ENCODE measurements around the gene MICAL2. TPM values are rescaled to one million over a fixed set of nuclear protein-coding genes. Genes with fewer than 3 reads are reported as not detected.
A peak's percentile ranks its signal among the peaks of the same experiment; 100 is the strongest.

MICAL2 gene
- total RNA-seq, 2 donors from 2014 or later, result 19.9 to 39.6 TPM

GRCh38 chr11:12111549-12112520 lies 1.4 kb downstream of the MICAL2 start:
- Mint-ChIP-seq H3K4me1 (ENCODE audit: low read depth in 2 of 2) (peaks cover 17 to 25% of the 10 kb centered on the region in 2 donors), H3K4me3 (peak overlapping the region; percentile 76), H3K27me3 (no peaks in the 10 kb centered on the region), H3K36me3 (no peaks in the 10 kb centered on the region), H3K27ac (no peak overlapping the region), H3K9me3 (no peaks in the 10 kb centered on the region)
- ATAC-seq (no peak), DNase-seq (ENCODE audit: low spot score) (peak; percentile 28)

- H3K4me3 Mint-ChIP-seq, result peak overlapping the region; percentile 10
Measured at GRCh38 chr11:12112750-12113149, 2.4 kb downstream of the MICAL2 start.

GRCh38 chr11:12113294-12113693 lies 2.9 kb downstream of the MICAL2 start:
- peaks cover 17 to 29% of the 10 kb centered on the region in 2 donors for H3K4me1 Mint-ChIP-seq (ENCODE audit: low read depth in 2 of 2)
- ATAC-seq, result no peak
- no peaks in the 10 kb centered on the region for H3K9me3 Mint-ChIP-seq
- no peak overlapping the region for H3K4me3 Mint-ChIP-seq
- no peaks in the 10 kb centered on the region for H3K36me3 Mint-ChIP-seq
- no peaks in the 10 kb centered on the region for H3K27me3 Mint-ChIP-seq
- H3K27ac Mint-ChIP-seq, result no peak overlapping the region
- DNase-seq (ENCODE audit: low spot score), result peak; percentile 0

More at GRCh38 chr11:12112750-12113149, 2.4 kb downstream of the MICAL2 start:
- ATAC-seq (no peak), DNase-seq (ENCODE audit: low spot score) (peak; percentile 12)
- Mint-ChIP-seq H3K4me1 (ENCODE audit: low read depth in 2 of 2) (peaks cover 17 to 29% of the 10 kb centered on the region in 2 donors), H3K27ac (no peak overlapping the region), H3K27me3 (no peaks in the 10 kb centered on the region), H3K36me3 (no peaks in the 10 kb centered on the region), H3K9me3 (no peaks in the 10 kb centered on the region)

GRCh38 chr11:12114193-12115033 lies 4.0 kb downstream of the MICAL2 start:
- H3K4me1 Mint-ChIP-seq (ENCODE audit: low read depth in 2 of 2), result peaks cover 11 to 24% of the 10 kb centered on the region in 2 donors
- no peak overlapping the region for H3K4me3 Mint-ChIP-seq
- peak; percentile 35 for DNase-seq (ENCODE audit: low spot score)
- no peak for ATAC-seq
- no peaks in the 10 kb centered on the region for H3K9me3 Mint-ChIP-seq
- no peak overlapping the region for H3K27ac Mint-ChIP-seq
- H3K27me3 Mint-ChIP-seq, result no peaks in the 10 kb centered on the region
- no peaks in the 10 kb centered on the region for H3K36me3 Mint-ChIP-seq

- no peak for DNase-seq (ENCODE audit: low spot score)
- peaks cover 6 to 24% of the 10 kb centered on the region in 2 donors for H3K4me1 Mint-ChIP-seq (ENCODE audit: low read depth in 2 of 2)
- H3K4me3 Mint-ChIP-seq, result no peak overlapping the region
- no peaks in the 10 kb centered on the region for H3K9me3 Mint-ChIP-seq
- H3K27ac Mint-ChIP-seq, result no peak overlapping the region
- peaks cover 0 to 2% of the 10 kb centered on the region in 2 donors for H3K27me3 Mint-ChIP-seq
- H3K36me3 Mint-ChIP-seq, result no peaks in the 10 kb centered on the region
- no peak for ATAC-seq
Measured at GRCh38 chr11:12116425-12117032, 6.1 kb downstream of the MICAL2 start.

GRCh38 chr11:12117200-12117599 lies 6.8 kb downstream of the MICAL2 start:
- Mint-ChIP-seq H3K36me3 (no peaks in the 10 kb centered on the region), H3K4me3 (no peak overlapping the region), H3K27me3 (peaks cover 0 to 2% of the 10 kb centered on the region in 2 donors), H3K27ac (peak overlapping the region in 1 of 2 donors; percentile 22), H3K9me3 (no peaks in the 10 kb centered on the region), H3K4me1 (ENCODE audit: low read depth in 2 of 2) (peaks cover 9 to 24% of the 10 kb centered on the region in 2 donors)
- ATAC-seq, result no peak
- no peak for DNase-seq (ENCODE audit: low spot score)

GRCh38 chr11:12117611-12118010 lies 7.2 kb downstream of the MICAL2 start:
- ATAC-seq, result no peak
- no peaks in the 10 kb centered on the region for H3K36me3 Mint-ChIP-seq
- H3K4me1 Mint-ChIP-seq (ENCODE audit: low read depth in 2 of 2), result peaks cover 9 to 22% of the 10 kb centered on the region in 2 donors
- DNase-seq (ENCODE audit: low spot score), result no peak
- peaks cover 0 to 2% of the 10 kb centered on the region in 2 donors for H3K27me3 Mint-ChIP-seq
- H3K4me3 Mint-ChIP-seq, result no peak overlapping the region
- peak overlapping the region in 1 of 2 donors; percentile 22 for H3K27ac Mint-ChIP-seq
- no peaks in the 10 kb centered on the region for H3K9me3 Mint-ChIP-seq

GRCh38 chr11:12118949-12119348 lies 8.6 kb downstream of the MICAL2 start:
- H3K4me3 Mint-ChIP-seq, result no peak overlapping the region
- H3K36me3 Mint-ChIP-seq, result no peaks in the 10 kb centered on the region
- DNase-seq (ENCODE audit: low spot score) (no peak), ATAC-seq (no peak)
- H3K9me3 Mint-ChIP-seq, result no peaks in the 10 kb centered on the region
- peaks cover 0 to 2% of the 10 kb centered on the region in 2 donors for H3K27me3 Mint-ChIP-seq
- H3K27ac Mint-ChIP-seq, result no peak overlapping the region
- H3K4me1 Mint-ChIP-seq (ENCODE audit: low read depth in 2 of 2), result peaks cover 3 to 13% of the 10 kb centered on the region in 2 donors

GRCh38 chr11:12119502-12119901 lies 9.1 kb downstream of the MICAL2 start:
- Mint-ChIP-seq H3K4me3 (no peak overlapping the region), H3K4me1 (ENCODE audit: low read depth in 2 of 2) (peaks cover 4 to 19% of the 10 kb centered on the region in 2 donors), H3K9me3 (no peaks in the 10 kb centered on the region), H3K27ac (no peak overlapping the region), H3K27me3 (peaks cover 0 to 2% of the 10 kb centered on the region in 2 donors), H3K36me3 (no peaks in the 10 kb centered on the region)
- no peak for DNase-seq (ENCODE audit: low spot score)
- no peak for ATAC-seq

- H3K4me3 Mint-ChIP-seq, result no peak overlapping the region
- no peaks in the 10 kb centered on the region for H3K36me3 Mint-ChIP-seq
- peaks cover 0 to 5% of the 10 kb centered on the region in 2 donors for H3K27me3 Mint-ChIP-seq
- no peaks in the 10 kb centered on the region for H3K9me3 Mint-ChIP-seq
- ATAC-seq (peak in 1 of 2 donors; percentile 45), DNase-seq (ENCODE audit: low spot score) (no peak)
- H3K4me1 Mint-ChIP-seq (ENCODE audit: low read depth in 2 of 2), result peaks cover 11 to 27% of the 10 kb centered on the region in 2 donors
- no peak overlapping the region for H3K27ac Mint-ChIP-seq
Measured at GRCh38 chr11:12120031-12121008, 9.9 kb downstream of the MICAL2 start.

- Mint-ChIP-seq H3K4me3 (no peak overlapping the region), H3K36me3 (no peaks in the 10 kb centered on the region), H3K4me1 (ENCODE audit: low read depth in 2 of 2) (peaks cover 11 to 27% of the 10 kb centered on the region in 2 donors), H3K27ac (no peak overlapping the region), H3K27me3 (peaks cover 0 to 5% of the 10 kb centered on the region in 2 donors), H3K9me3 (no peaks in the 10 kb centered on the region)
- DNase-seq (ENCODE audit: low spot score) (no peak), ATAC-seq (no peak)
Measured at GRCh38 chr11:12121011-12121410, 10.6 kb downstream of the MICAL2 start.

GRCh38 chr11:12121517-12121916 lies 11.1 kb downstream of the MICAL2 start:
- ATAC-seq, result no peak
- Mint-ChIP-seq H3K9me3 (no peaks in the 10 kb centered on the region), H3K27me3 (peaks cover 0 to 5% of the 10 kb centered on the region in 2 donors)

More at GRCh38 chr11:12121517-12121916, 11.1 kb downstream of the MICAL2 start:
- DNase-seq (ENCODE audit: low spot score), result no peak
- Mint-ChIP-seq H3K36me3 (no peaks in the 10 kb centered on the region), H3K4me3 (no peak overlapping the region), H3K4me1 (ENCODE audit: low read depth in 2 of 2) (peaks cover 11 to 30% of the 10 kb centered on the region in 2 donors), H3K27ac (no peak overlapping the region)

All from natural killer cell treated with Interleukin-12 subunit alpha and Interleukin-12 subunit beta and Interleukin-15 and Interleukin-18, amount 100 ng/mL, for 72 hours (primary cell).